Testis (tissue), 3 donors: ENCODE measurements around the gene CD7. TPM values are rescaled to one million over a fixed set of nuclear protein-coding genes. Genes with fewer than 3 reads are reported as not detected.

Experiments
- DNase-seq: peaks from one replicate; pipeline ENCODE4 v3.0.0-alpha.2; 2019
- H3K27ac ChIP-seq, 2 donors: fragments of 200-600 bp; sonication (generic); one replicate each; pipeline ENCODE4 v1.5.1; 2019
- H3K27me3 ChIP-seq: fragments of 200-600 bp; sonication (generic); one replicate; pipeline ENCODE4 v1.5.1; 2019
- H3K36me3 ChIP-seq: fragments of 200-600 bp; sonication (generic); one replicate; pipeline ENCODE4 v1.5.1; 2017; ENCODE audit warnings: low read depth; ENCODE audit errors: missing control alignments
- H3K4me1 ChIP-seq: fragments of 200-600 bp; sonication (generic); one replicate; pipeline ENCODE4 v1.5.1; 2019
- H3K4me3 ChIP-seq, 2 donors: fragments of 200-600 bp; sonication (generic); one replicate each; pipeline ENCODE4 v1.5.1; 2017 to 2019
- H3K9me3 ChIP-seq: fragments of 200-600 bp; sonication (generic); one replicate; pipeline ENCODE4 v1.5.1; 2017
- POLR2A ChIP-seq: fragments of 450-650 bp; IDR thresholded peaks from one replicate; pipeline ENCODE4 v1.6.1; 2017; ENCODE audit warnings: antibody characterized with exemption, mild to moderate bottlenecking, moderate library complexity
- WGBS, 2 donors: methylation state at CpG; one replicate each; pipeline ENCODE4 v1.1.5; 2018; 5-methylcytosine and 5-hydroxymethylcytosine counted together
- intact Hi-C: fragments of 100-400 bp; cut with DNase I; formaldehyde crosslinking; loops from one replicate; pipeline ENCODE4 v1.15.1; 2023; ENCODE audit warnings: low total_unique reads
- polyA plus RNA-seq: library from polyadenylated mRNA; stranded (reverse); fragments of 350-450 nt; fragmentation: Illumina TruSeq; extraction: RNeasy Lipid Tissue Mini Kit (QIAGEN cat#74804); gene quantifications from one replicate; pipeline ENCODE4 v1.2.3, GENCODE V29; 2014; ENCODE audit warnings: low read depth, low replicate concordance; ENCODE audit not compliant: insufficient read depth
- total RNA-seq, 2 donors: library from RNA; depleted of rRNA; stranded (reverse); fragments of >200 nt; gene quantifications; one replicate each; pipeline ENCODE4 v1.2.3, GENCODE V29; 2016
- TF ChIP-seq, protein P1 (sequence below), 3 experiments: fragments of 450-650 bp in 2 of 3; fragments of 200-600 bp in 1 of 3; sonication (generic) in 1 of 3; IDR thresholded peaks; one replicate each; pipeline ENCODE4 v1.5.1; 2016 to 2019; ENCODE audit warnings: antibody characterized with exemption in 3 of 3, mild to moderate bottlenecking in 2 of 3, moderate library complexity in 1 of 3

Gene CD7
- total and polyA plus RNA-seq, 3 donors from 2014 or later = 0.55 to 3.0 (median 2.3) TPM

DNA sequence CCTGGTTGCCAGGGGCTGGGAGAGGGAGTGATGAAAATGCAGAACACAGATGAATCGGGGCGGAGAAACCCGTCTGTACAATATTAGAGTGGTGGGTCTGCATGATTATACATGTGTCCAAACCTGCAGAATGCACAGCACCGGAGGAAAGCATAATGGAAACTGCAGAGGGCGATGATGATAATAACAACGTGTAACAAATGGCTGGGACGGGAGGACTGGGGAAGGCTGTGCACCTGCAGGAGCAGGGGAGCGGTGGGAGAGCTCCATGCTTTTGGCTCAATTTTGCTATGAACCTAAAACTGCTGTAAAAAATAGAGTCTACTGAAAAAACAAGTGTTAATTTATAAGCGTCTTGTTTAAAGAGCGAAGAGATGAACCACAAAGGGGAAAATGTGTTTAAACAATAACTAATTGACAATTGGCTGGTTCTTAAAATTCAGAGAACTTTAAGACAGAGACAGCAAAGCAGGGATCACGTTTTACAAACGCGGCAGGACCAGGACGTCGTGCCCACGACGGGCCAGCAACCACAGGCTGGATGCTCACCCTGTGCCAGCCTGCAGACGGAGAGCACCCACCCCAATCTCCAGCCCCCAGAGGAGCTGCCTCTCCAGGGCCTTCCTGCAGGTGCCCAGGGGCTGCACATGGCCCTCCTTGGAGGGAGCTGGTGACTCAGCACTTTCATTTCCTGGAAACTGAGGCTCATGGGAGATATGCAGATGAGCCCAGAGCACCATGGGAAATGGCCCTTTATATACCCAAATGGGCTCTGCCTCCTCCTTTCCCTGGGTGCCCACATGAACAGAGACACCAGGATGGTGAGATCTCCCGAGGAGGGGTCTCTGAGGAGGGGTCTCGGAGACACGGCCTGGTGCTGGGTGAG lies 41.3 kb upstream of the CD7 start, which contains the start of gene TEX19:
TEX19 (plus strand) TSS at position 783 of the 886 bp plus-strand sequence. CDS start 2,904 bp downstream, outside the sequence.
- Histone ChIP-seq H3K27ac (no peak within 1 kb of the TSS), H3K4me3 (no peak within 1 kb of the TSS), H3K36me3 (no peaks in the 10 kb centered on the region), H3K4me1 (no peaks in the 10 kb centered on the region), H3K27me3 (no peaks in the 10 kb centered on the region), H3K9me3 (no peaks in the 10 kb centered on the region)
- intact Hi-C loops = loop anchor here (10.0 kb wide), 1 partner anchor 56 kb away; the partner anchor contains the start of genes HEXD and OGFOD3
- TF ChIP-seq, protein P1, sequence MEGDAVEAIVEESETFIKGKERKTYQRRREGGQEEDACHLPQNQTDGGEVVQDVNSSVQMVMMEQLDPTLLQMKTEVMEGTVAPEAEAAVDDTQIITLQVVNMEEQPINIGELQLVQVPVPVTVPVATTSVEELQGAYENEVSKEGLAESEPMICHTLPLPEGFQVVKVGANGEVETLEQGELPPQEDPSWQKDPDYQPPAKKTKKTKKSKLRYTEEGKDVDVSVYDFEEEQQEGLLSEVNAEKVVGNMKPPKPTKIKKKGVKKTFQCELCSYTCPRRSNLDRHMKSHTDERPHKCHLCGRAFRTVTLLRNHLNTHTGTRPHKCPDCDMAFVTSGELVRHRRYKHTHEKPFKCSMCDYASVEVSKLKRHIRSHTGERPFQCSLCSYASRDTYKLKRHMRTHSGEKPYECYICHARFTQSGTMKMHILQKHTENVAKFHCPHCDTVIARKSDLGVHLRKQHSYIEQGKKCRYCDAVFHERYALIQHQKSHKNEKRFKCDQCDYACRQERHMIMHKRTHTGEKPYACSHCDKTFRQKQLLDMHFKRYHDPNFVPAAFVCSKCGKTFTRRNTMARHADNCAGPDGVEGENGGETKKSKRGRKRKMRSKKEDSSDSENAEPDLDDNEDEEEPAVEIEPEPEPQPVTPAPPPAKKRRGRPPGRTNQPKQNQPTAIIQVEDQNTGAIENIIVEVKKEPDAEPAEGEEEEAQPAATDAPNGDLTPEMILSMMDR (IDR thresholded peaks at IDR 0.05) = no peak
- TF ChIP-seq POLR2A = no peak
- DNase-seq = no peak
- WGBS, 2 donors = 66 to 71% methylated on average over 21 of the region's 21 CpGs

GRCh38 chr17:82357394-82357793 lies 40.0 kb upstream of the CD7 start:
- Histone ChIP-seq H3K9me3 (no peaks in the 10 kb centered on the region), H3K4me3 (no peak overlapping the region), H3K27ac (no peak overlapping the region), H3K36me3 (no peaks in the 10 kb centered on the region), H3K27me3 (no peaks in the 10 kb centered on the region), H3K4me1 (no peaks in the 10 kb centered on the region)
- 71 to 81% methylated on average over 2 of the region's 2 CpGs for WGBS, 2 donors
- TF ChIP-seq POLR2A = no peak
- TF ChIP-seq, protein P1 (IDR thresholded peaks at IDR 0.05) = no peak
- DNase-seq = no peak
- intact Hi-C loops = loop anchor here (10.0 kb wide), 1 partner anchor 57 kb away; the partner anchor contains the start of genes HEXD and OGFOD3

DNA sequence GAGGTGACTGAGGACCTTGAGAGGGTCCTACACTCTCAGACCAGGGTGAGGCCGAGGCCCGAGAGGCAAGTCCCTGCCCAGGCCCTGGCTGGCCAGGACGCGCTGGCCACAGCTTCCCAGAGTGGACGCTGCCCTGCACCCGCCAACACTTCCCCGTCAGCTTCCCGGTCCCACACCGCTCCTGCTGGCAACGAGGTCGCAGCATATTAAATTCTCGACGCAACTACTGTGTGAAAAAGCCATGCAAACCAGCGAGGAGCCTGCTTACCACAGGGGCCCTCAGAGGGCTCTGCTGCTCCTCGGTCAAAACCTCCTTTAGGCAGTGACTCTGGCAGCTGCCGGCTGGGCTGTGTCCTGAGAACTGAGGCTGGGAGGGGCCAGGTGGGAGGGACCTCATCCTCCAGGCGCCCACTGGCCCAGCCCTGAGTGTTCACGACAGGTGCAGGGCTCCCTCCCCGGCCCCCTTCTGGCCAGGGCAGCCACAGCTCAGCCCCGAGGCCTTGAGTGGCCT lies 39.5 kb upstream of the CD7 start:
- no peaks in the 10 kb centered on the region for H3K9me3 ChIP-seq
- intact Hi-C loops = loop anchor here (10.0 kb wide), 1 partner anchor 58 kb away; the partner anchor contains the start of genes HEXD and OGFOD3
- no peaks in the 10 kb centered on the region for H3K27me3 ChIP-seq
- no peak overlapping the region for H3K4me3 ChIP-seq
- 64 to 73% methylated on average over 14 to 18 of the region's 20 CpGs for WGBS, 2 donors
- no peak for DNase-seq
- TF ChIP-seq, protein P1 (IDR thresholded peaks at IDR 0.05) = no peak
- TF ChIP-seq POLR2A = no peak
- H3K4me1 ChIP-seq = no peaks in the 10 kb centered on the region
- H3K27ac ChIP-seq = no peak overlapping the region
- H3K36me3 ChIP-seq = no peaks in the 10 kb centered on the region

- no peak overlapping the region for H3K4me3 ChIP-seq
- no peak for TF ChIP-seq POLR2A
These were observed 38.5 kb upstream of the CD7 start for GRCh38 chr17:82355770-82356427.

GRCh38 chr17:82354804-82355308 lies 37.4 kb upstream of the CD7 start:
- Histone ChIP-seq H3K27ac (no peak overlapping the region), H3K9me3 (no peaks in the 10 kb centered on the region), H3K27me3 (no peaks in the 10 kb centered on the region), H3K36me3 (no peaks in the 10 kb centered on the region), H3K4me1 (no peaks in the 10 kb centered on the region), H3K4me3 (no peak overlapping the region)
- TF ChIP-seq, protein P1 (IDR thresholded peaks at IDR 0.05) = no peak
- TF ChIP-seq POLR2A = no peak
- WGBS, 2 donors = 97 to 98% methylated on average over 7 of the region's 7 CpGs
- intact Hi-C loops = loop anchor here (10.0 kb wide), 1 partner anchor 60 kb away; the partner anchor contains the start of genes HEXD and OGFOD3
- no peak for DNase-seq

More at GRCh38 chr17:82355770-82356427, 38.5 kb upstream of the CD7 start:
- WGBS, 2 donors = 77 to 80% methylated on average over 11 of the region's 11 CpGs
- Histone ChIP-seq H3K27ac (no peak overlapping the region), H3K9me3 (no peaks in the 10 kb centered on the region), H3K4me1 (no peaks in the 10 kb centered on the region), H3K36me3 (no peaks in the 10 kb centered on the region), H3K27me3 (no peaks in the 10 kb centered on the region)
- intact Hi-C loops = loop anchor here (10.0 kb wide), 1 partner anchor 59 kb away; the partner anchor contains the start of genes HEXD and OGFOD3
- DNase-seq = no peak
